ENCODE results near the gene NBPF3. TPM values are rescaled to one million over a fixed set of nuclear protein-coding genes. Genes with fewer than 3 reads are reported as not detected.
"Not testable (repeated sequence)": the region's sequence is repeated elsewhere in the genome, so short reads cannot be mapped to it uniquely, and the experiment has no call there.

Gene NBPF3, protein sequence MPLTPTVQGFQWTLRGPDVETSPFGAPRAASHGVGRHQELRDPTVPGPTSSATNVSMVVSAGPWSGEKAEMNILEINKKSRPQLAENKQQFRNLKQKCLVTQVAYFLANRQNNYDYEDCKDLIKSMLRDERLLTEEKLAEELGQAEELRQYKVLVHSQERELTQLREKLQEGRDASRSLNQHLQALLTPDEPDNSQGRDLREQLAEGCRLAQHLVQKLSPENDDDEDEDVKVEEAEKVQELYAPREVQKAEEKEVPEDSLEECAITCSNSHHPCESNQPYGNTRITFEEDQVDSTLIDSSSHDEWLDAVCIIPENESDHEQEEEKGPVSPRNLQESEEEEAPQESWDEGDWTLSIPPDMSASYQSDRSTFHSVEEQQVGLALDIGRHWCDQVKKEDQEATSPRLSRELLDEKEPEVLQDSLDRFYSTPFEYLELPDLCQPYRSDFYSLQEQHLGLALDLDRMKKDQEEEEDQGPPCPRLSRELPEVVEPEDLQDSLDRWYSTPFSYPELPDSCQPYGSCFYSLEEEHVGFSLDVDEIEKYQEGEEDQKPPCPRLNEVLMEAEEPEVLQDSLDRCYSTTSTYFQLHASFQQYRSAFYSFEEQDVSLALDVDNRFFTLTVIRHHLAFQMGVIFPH
- total RNA-seq (2014; rRNA removed; shearing (Covaris generic)) = 7.5 and 16.1 TPM in 2 replicates

DNA sequence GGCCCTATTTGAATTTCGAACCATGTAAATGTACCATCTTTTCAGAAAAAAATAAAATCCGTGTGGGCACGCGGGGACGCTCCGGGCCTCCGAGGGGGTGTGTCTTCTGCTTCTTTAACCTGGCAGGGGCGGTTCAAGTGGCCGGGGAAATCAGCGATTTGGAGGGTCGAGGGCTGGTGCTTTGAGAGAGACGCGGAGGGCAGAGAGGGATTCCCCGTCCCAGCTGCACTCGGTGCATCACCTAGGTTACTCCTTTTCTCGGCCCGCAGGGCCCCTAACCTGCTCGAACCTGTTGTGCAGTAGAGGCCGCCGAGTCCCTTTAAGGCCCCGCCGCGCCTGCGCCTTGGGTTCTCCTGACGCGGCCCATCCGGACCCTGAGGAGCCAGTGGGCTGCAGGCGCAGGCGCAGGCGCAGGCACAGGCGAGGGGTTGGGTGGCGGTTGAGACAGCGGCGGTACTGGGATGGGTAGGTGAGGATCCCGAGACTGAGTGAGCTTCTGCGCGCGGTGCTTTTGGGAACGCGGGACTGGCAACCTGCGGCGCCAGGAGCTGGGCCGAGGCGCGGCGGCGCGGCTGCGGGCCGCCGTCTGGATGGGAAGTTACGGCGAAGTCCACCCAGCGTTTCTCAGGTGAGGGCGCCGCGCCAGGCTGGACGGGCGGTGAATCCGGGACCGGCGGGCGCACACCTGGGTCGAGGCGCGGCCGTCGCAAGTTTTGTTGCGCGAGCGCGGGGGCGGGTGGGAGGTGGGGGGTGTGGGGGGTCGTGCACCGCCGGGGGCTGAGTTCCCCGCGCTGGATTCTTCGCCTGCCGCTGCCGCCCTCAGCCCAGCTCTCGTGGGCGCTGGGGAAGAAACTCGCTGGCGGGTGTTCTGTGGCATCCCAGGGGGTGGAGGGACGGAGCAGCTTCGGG is at the start of gene NBPF3:
Gene NBPF3, plus strand, starts transcription at position 417 of the 909 bp plus-strand sequence. CDS start 4,950 bp downstream, outside the sequence.
- peak; percentile 93 for DNase-seq (ENCODE audit: low spot score)
- in situ Hi-C loops (cut with HindIII; ENCODE audit: low sequenced_read_pairs) = no loop called here

DNA sequence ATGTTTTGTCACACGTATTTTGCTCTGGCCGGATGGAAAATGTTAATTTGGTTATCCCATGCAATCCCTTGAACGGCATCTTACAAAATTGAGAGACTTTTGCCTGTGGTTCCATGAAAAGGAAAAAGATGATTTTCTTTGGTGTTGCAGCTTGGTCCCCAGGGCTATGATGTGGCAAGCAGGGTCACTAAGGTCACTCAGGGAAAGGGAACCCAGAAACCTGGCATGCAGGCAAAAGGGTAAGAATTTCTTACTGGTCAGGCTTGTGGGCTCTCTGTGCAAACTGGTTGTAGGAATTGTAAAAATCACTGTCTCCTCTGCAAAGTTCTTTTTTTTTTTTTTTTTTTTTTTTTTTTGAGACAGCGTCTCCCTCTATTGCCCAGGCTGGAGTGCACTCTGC is 48.4 kb upstream of the NBPF3 start:
- no peak for DNase-seq (ENCODE audit: low spot score)
- in situ Hi-C loops (cut with HindIII; ENCODE audit: low sequenced_read_pairs) = no loop called here

DNA sequence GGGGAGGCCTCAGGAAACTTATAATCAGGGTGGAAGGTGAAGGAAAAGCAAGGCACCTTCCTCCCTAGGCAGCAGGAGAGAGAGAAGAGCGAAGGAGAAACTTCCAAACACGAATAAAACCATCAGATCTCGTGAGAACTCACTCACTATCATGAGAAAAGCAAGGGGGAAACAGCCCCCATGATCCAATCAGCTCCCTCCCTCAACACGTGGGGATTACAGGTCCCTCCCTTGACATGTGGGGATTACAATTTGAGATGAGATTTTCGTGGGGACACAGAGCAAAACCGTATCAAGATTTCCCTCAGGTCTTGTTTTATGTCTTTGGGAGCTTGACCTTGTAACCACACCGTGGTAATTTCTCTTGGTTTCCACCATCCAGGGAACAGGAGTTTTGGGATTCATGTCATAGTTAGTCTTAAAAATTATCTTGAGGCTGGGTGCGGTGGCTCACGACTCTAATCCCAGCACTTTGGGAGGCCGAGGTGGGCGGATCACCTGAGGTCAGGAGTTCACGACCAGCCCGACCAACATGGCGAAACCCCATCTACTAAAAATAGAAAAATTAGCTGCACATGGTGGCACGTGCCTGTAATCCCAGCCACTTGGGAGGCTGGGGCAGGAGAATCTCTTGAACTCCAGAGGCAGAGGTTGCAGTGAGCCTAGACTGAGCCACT is 47.2 kb upstream of the NBPF3 start:
- in situ Hi-C loops (cut with HindIII; ENCODE audit: low sequenced_read_pairs) = no loop called here
- no peak for DNase-seq (ENCODE audit: low spot score)

DNA sequence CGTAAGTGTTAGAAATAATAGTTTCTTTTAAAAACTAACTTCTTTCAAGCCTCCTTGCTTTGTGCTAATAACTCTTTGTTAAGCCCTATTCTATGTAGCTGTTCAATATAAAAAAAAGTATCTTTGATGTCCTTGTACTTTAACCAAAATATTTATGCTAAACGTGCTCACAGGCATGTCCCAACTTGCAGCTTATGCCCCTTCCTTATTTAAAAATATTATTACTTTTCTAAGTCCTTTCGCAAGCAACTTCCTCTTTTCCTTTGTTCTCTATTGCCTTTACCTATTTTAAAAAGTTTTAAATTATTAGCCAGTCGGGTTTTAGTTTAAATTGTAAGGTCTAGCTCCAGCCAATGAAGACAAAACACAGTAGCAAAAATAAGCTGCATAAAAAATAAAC is 43.4 kb upstream of the NBPF3 start:
- in situ Hi-C loops (cut with HindIII; ENCODE audit: low sequenced_read_pairs) = no loop called here
- DNase-seq (ENCODE audit: low spot score) = no peak

DNA sequence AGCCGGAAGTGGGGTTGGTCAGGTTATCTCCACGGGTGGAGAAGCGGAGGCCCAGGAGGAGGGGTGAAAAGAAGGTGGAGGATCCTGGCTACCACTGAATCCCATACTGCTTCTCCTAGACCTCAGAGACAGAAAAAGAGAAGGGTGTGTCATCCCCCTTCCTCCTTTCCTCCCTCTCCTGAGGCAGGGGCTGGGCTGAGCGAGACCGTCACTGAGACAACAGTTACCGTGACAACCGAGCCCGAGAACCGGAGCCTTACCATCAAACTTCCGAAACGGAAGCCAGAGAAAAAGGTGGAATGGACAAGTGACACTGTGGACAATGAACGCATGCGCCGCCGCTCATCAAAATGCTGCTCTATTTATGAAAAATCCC is 42.1 kb upstream of the NBPF3 start:
- peak; percentile 37 for DNase-seq (ENCODE audit: low spot score)
- in situ Hi-C loops (cut with HindIII; ENCODE audit: low sequenced_read_pairs) = no loop called here

DNA sequence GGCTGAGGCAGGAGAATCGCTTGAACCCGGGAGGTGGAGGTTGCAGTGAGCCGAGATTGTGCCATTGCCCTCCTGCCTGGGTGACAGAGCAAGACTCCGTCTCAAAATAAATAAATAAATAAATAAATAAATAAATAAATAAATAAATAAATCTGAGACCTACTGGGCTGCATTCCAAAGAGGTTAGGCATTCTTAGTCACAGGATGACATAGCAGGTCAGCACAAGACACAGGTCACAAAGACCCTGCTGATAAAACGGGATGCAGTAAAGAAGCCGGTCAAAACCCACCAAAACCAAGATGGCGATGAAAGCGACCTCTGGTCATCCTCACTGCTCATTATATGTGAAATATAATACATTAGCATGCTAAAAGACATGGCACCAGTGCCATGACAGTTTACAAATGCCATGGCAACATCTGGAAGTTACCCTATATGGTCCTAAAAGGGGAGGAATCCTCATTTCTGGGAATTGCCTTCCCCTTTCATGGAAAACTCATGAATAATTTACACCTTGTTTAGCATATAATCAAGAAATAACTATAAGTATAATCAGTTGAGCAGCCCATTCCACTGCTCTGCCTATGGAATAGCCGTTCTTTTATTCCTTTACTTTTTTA is 38.1 kb upstream of the NBPF3 start:
- in situ Hi-C loops (cut with HindIII; ENCODE audit: low sequenced_read_pairs); DNase-seq (ENCODE audit: low spot score): not testable (repeated sequence)

DNA sequence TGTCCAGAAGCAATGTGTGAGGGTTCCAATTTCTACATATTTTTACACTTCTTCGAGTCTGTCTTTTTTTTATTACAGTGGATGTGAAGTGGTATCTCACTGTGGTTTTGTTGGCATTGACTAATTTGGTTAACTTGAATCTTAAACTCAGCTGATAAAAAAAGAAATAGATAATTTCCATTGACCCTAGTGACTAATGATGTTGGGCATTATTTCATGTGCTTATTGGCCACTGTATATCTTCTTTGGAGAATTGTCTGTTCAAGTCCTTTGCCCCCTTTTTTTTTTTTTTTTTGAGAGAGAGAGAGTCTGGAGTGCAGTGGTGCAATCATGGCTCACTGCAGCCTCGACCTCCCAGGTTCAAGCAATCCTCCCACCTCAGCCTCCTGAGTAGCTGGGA is 33.3 kb upstream of the NBPF3 start:
- no peak for DNase-seq (ENCODE audit: low spot score)
- in situ Hi-C loops (cut with HindIII; ENCODE audit: low sequenced_read_pairs) = no loop called here

DNA sequence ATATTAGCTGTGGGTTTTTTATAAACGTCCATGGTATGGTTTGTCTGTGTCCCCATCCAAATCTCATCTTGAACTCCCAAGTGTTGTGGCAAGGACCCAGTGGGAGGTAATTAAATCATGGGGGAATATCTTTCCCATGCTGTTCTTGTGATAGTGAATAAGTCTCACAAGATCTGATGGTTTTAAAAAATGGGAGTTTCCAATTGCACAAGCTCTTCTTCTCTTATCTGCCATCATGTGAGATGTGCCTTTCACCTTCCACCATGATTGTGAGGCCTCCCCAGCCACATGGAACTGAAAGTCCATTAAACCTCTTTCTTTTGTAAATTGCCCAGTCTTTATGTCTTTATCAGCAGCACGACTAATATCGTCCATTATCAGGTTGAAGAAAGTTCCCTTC is 30.0 kb upstream of the NBPF3 start:
- DNase-seq (ENCODE audit: low spot score); in situ Hi-C loops (cut with HindIII; ENCODE audit: low sequenced_read_pairs): not testable (repeated sequence)

DNA sequence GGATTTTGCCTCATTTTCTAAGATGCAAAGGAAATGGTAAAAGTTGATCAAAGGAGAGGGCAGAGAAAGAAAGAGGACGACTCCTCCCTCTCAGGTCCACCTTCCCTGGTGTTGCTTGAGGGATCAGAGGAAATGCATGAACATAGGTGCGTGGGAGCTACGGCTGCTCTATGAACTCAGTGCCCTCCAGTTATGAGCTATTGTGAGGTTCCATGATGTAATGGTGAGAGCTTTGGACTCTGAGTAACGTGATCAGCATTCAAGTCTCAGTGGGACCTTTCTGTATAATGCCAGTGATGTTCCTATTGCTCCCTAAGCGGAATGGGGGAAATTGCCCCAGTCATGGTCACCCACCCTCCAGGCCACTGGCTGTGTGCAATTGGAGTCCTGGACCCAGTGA is 25.9 kb upstream of the NBPF3 start:
- no peak for DNase-seq (ENCODE audit: low spot score)
- in situ Hi-C loops (cut with HindIII; ENCODE audit: low sequenced_read_pairs) = no loop called here

DNA sequence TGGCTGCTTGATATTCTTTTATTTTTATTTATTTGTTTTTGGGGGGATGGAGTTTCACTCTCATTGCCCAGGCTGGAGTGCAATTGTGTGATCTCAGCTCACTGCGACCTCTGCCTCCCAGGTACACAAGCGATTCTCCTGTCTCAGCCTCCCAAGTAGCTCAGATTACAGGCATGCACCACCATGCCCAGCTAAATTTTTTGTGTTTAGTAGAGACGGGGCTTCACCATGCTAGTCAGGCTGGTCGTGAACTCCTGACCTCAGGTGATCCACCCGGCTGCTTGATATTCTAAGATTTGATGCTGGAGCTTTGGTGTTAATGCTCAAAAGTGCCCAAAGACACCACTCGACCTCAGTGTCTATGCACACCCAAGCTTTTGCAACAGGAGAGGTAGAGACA is 19.6 kb upstream of the NBPF3 start:
- in situ Hi-C loops (cut with HindIII; ENCODE audit: low sequenced_read_pairs); DNase-seq (ENCODE audit: low spot score): not testable (repeated sequence)

DNA sequence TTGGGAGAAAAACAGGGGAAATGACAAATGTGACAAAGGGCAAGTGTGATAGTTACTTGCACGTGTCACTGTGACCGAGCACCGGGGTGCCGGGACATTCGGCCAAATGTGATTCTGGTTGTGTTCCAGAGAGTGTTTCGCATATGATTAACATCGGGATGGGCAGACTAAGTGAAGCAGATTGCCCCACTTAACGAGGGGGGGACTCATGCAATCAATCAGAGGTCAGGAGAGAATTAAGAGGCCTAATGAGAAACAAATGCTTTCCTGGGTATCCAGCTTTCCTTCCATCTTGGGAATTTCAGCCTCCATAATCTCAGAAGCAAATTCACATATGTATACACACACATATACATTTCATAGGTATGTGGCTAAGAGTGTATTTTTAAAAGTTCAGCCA is 18.6 kb upstream of the NBPF3 start:
- DNase-seq (ENCODE audit: low spot score); in situ Hi-C loops (cut with HindIII; ENCODE audit: low sequenced_read_pairs): not testable (repeated sequence)

DNA sequence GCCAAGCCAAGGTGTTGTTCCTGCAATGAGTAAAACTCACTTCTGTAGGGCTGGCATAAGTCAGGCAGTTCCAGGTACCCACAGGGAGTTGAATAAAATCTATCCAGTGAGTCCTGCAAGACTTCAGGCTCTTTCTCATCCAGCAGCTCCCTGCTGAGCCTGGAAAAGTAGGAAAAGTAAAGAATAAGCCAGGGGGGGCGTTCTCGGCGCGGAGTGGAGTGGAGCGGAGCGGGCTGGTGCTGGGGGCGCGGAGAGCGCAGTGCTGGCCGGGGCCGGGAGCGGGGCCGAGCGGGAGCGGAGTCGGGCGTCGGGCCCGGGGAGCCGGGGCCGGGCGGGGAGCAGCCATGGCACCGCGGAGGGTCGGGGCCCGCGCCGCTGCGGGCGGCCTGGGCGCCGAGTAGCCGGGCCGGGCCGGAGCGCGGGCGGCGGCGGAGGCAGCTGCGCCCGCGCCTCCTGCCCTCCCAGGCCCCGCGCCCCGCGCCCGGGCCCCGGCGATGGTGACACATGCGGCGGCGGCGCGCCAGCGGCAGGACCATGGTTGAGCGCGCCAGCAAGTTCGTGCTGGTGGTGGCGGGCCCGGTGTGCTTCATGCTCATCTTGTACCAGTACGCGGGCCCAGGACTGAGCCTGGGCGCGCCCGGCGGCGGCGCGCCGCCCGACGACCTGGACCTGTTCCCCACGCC is 12.0 kb upstream of the NBPF3 start:
- DNase-seq (ENCODE audit: low spot score); in situ Hi-C loops (cut with HindIII; ENCODE audit: low sequenced_read_pairs): not testable (repeated sequence)

DNA sequence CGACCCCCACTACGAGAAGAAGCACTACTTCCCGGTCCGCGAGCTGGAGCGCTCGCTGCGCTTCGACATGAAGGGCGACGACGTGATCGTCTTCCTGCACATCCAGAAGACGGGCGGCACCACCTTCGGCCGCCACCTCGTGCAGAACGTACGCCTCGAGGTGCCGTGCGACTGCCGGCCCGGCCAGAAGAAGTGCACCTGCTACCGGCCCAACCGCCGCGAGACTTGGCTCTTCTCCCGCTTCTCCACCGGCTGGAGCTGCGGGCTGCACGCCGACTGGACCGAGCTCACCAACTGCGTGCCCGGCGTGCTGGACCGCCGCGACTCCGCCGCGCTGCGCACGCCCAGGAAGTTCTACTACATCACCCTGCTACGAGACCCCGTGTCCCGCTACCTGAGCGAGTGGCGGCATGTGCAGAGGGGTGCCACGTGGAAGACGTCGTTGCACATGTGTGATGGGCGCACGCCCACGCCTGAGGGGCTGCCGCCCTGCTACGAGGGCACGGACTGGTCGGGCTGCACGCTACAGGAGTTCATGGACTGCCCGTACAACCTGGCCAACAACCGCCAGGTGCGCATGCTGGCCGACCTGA is 11.4 kb upstream of the NBPF3 start:
- in situ Hi-C loops (cut with HindIII; ENCODE audit: low sequenced_read_pairs); DNase-seq (ENCODE audit: low spot score): not testable (repeated sequence)

DNA sequence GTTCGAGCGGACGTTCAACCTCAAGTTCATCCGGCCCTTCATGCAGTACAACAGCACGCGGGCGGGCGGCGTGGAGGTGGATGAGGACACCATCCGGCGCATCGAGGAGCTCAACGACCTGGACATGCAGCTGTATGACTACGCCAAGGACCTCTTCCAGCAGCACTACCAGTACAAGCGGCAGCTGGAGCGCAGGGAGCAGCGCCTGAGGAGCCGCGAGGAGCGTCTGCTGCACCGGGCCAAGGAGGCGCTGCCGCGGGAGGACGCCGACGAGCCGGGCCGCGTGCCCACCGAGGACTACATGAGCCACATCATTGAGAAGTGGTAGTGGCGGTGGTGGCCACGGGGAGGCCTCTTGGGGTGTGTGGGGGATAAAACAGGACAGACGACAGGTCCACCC is 10.7 kb upstream of the NBPF3 start:
- DNase-seq (ENCODE audit: low spot score); in situ Hi-C loops (cut with HindIII; ENCODE audit: low sequenced_read_pairs): not testable (repeated sequence)

DNA sequence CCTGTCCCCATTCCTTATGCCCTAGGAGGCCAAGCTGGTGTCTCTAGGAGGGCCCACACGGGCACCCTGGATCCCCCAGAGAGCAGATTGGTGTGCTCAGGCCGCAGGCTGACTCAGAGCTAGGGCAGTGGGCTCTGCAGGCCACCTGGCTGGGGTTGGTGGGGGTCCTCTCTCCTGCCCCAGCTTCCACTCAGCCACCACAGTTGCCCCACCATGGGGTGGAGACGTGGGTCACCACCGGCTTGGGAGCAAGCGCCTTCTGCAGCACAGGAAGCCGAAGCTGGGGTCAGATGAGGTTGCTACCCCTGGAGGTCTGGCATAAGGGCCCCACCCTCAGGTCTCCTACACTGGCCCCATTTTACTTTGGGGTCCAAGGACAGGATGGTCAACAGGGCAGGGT is 9.1 kb upstream of the NBPF3 start:
- in situ Hi-C loops (cut with HindIII; ENCODE audit: low sequenced_read_pairs); DNase-seq (ENCODE audit: low spot score): not testable (repeated sequence)

DNA sequence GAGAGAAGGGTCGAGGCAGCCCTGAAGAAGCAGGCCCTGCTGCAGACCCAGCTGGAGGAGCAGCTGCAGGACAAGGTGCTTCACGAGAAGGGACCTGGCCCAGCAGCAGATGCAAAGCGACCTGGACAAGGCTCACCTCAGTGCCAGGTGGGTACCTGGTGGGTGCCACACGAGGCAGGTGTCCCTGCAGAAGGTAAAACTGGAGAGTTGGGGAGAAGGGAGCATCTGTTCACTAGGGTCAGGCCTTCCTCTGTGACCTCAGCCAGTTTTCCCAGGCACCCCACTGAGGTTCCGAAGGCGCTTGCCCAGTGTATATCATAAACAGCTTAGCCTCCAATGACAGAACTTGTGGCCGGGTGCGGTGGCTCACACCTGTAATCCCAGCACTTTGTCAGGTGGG is 5.5 kb upstream of the NBPF3 start:
- no peak for DNase-seq (ENCODE audit: low spot score)
- in situ Hi-C loops (cut with HindIII; ENCODE audit: low sequenced_read_pairs) = no loop called here

DNA sequence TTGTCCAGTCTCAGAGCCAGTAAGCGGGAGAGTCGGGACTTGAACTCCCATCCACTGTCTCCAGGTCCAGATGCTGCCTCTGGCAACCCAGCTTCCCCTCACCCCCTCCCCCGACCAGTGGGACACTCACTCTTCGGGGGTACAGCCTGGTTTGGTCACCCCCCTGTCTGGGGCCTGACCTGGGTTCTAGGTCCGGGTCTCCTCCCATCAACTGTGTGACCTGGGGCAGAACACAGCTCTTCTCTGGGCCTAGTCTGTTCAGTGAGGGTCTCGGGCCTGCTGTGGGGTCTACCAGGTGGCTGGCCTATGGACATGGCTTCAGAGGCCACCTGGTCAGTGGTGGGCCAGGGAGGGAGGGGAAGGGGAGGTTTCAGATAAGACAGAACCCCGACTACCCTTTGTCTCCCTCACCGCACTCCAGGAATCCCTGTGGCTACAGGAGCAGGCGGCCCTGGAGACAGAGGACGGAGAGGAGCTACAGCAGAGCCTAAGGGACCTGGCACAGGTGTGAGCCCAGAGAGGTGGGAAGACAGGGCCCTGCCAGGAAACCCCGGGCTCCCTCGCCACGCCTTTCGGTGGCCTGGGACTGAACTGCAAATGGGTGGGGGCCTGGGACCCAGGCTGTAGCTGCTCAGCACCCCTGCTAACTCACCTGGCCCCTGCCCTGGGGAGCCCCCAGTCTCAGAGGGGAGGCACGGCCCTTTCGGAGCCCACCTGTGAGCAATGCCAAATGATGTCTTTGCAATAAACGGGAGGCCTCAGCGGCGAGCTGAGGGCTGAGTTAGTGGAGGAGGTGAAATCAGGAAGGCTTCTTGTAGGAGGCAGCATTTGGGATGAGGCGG is 4.1 kb upstream of the NBPF3 start:
- in situ Hi-C loops (cut with HindIII; ENCODE audit: low sequenced_read_pairs) = no loop called here
- no peak for DNase-seq (ENCODE audit: low spot score)

Measured in G401 (cell line).